Omental fat pad (tissue), 4 donors: Measurements from ENCODE around the gene ANKRD13B. TPM values are rescaled to one million over a fixed set of nuclear protein-coding genes. Genes with fewer than 3 reads are reported as not detected.

Source experiments
- ATAC-seq: fragments of 150-250 bp; one replicate; pipeline ENCODE4 v1.9.1; 2016; ENCODE audit warnings: mild to moderate bottlenecking, moderate library complexity; ENCODE audit not compliant: low FRiP score
- DNase-seq: peaks from one replicate; pipeline ENCODE4 v3.0.0-alpha.2; 2019; ENCODE audit warnings: low spot score
- total RNA-seq, 4 donors: library from RNA; depleted of rRNA; stranded (reverse); fragments of >200 nt; gene quantifications; one replicate each; pipeline ENCODE4 v1.1.0, GENCODE V29; 2016
- TF ChIP-seq, protein P1 (sequence below), 3 donors: fragments of 450-650 bp; IDR thresholded peaks; one replicate each; pipeline ENCODE4 v1.5.1; 2016 to 2017; ENCODE audit warnings: antibody characterized with exemption in 3 of 3, mild to moderate bottlenecking in 3 of 3, moderate library complexity in 2 of 3

Gene ANKRD13B
- total RNA-seq, 4 donors from 2014 or later = 9.2 to 18.3 (median 13.2) TPM

DNA sequence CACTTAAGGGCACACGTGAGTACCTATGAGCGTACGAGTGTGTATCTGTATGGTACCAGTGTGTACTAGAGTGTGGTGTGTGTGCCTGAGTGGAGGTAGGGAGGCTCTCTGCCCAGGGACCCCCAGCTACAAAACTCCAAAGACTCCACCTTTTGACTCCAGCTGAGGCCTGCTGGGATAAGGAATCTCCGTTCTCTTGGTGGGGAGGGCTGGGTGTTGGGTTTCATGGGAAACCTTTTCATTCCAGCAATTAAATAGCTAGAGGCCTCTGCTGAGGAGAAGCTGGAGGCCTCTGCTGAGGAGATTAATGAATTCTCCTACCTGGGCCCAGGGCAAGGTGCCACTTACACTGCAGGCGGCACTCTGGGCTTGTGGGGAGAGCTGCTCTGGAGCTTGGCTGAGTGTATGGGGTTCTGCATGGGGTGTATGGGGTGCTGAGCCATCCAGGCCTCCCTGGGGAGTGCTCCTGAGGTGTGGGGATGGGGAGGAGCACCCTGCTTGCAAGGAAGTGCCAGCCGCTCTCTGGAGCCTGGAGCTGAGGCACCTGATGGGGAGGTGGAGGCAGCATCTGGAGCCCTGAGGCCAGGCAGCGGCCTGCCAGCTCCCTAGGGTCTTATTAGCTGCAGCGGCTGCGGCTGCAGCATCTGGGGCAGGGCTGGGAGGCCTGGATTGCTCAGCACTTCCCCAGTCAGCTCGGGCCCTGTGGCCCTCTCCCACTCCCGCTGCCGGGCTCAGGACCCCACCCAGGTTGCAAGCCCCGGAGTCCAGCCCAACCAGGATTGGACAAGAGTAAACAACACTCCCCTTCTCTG is 4.6 kb downstream of the ANKRD13B start:
- TF ChIP-seq, protein P1, sequence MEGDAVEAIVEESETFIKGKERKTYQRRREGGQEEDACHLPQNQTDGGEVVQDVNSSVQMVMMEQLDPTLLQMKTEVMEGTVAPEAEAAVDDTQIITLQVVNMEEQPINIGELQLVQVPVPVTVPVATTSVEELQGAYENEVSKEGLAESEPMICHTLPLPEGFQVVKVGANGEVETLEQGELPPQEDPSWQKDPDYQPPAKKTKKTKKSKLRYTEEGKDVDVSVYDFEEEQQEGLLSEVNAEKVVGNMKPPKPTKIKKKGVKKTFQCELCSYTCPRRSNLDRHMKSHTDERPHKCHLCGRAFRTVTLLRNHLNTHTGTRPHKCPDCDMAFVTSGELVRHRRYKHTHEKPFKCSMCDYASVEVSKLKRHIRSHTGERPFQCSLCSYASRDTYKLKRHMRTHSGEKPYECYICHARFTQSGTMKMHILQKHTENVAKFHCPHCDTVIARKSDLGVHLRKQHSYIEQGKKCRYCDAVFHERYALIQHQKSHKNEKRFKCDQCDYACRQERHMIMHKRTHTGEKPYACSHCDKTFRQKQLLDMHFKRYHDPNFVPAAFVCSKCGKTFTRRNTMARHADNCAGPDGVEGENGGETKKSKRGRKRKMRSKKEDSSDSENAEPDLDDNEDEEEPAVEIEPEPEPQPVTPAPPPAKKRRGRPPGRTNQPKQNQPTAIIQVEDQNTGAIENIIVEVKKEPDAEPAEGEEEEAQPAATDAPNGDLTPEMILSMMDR (IDR thresholded peaks at IDR 0.05) = no peak
- ATAC-seq = no peak
- DNase-seq = no peak

GRCh38 chr17:29603109-29603674 is 10.3 kb downstream of the ANKRD13B start:
- TF ChIP-seq, protein P1 (IDR thresholded peaks at IDR 0.05) = no peak
- ATAC-seq (no peak), DNase-seq (no peak)

DNA sequence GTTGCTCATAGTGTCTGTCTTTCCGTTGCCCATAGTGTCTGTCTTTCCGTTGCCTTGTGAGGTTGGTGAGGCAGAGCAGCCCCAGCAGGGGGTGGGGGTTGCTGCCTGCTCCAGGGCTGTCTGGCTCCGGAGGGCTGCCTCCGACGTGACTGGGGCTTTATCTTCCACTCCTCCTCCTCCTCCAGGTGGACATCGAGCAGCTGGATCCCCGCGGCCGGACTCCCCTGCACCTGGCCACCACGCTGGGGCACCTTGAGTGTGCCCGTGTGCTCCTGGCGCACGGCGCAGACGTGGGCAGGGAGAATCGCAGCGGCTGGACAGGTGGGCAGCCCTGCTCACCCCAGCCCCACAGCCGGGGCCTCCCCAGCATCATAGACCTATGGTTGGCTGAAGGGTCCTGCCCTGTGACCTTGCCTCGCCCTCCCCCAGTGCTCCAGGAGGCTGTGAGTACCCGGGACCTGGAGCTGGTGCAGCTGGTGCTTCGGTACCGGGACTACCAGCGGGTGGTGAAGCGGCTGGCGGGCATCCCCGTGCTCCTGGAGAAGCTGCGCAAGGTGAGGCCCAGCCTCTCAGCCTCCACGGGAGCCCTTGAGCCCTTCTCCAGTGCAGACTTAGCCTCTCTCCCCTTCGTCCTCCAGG is 14.7 kb downstream of the ANKRD13B start:
- TF ChIP-seq, protein P1 (IDR thresholded peaks at IDR 0.05) = no peak
- no peak for ATAC-seq
- no peak for DNase-seq

GRCh38 chr17:29608986-29609385 is 16.1 kb downstream of the ANKRD13B start:
- TF ChIP-seq, protein P1 (IDR thresholded peaks at IDR 0.05) = no peak
- DNase-seq (no peak), ATAC-seq (no peak)

DNA sequence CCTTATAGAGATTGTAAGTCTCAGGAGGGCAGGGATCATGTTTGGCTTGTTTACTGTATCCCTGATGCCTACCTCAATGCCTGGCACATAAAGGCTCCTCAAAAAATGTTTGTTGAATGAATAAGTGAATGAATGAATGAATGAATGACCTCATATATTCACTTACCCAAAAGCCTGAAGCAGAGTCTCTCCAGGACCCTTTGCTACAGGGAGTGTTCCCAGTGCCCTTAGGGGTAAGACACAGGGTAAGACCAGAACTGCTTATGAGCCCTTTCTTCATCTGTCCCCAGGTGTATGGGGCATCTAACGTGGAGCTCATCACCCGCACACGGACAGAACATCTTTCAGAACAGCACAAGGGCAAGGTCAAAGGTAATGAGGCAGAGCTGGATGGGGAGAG is 17.5 kb downstream of the ANKRD13B start:
- DNase-seq (no peak), ATAC-seq (no peak)
- TF ChIP-seq, protein P1 (IDR thresholded peaks at IDR 0.05) = no peak

DNA sequence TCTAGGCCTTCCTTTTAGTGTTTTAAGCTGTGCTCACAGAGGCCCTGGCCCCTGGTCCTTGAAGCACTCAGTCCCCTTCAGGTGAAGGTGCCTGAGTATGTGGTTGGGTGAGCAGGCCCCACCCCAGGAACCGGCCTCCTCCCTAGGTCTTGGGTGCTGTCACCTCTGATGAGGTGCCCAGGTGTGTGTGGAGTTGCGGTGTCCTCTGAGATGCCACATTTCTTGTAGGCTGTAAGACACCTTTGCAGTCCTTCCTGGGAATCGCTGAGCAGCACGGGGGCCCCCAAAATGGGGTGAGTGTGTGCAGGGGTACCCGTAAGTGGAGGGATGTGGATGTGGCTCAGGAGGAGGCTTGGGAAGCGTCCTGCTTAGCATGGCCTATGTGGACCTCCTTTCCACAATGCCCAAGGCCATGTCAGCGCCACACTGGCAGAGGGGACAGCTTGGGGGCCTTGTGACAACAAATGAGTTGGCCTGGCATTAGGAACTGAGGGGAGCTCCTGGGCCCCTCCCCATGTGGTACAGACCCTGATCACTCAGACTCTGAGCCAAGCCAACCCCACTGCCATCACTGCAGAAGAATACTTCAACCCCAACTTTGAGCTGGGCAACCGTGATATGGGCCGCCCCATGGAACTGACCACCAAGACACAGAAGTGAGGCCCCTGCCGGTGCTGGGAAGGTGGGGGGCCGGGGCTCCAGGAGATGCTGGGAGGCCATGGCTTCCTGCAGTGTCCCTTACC is 18.6 kb downstream of the ANKRD13B start:
- ATAC-seq (no peak), DNase-seq (no peak)
- TF ChIP-seq, protein P1 (IDR thresholded peaks at IDR 0.05) = no peak
